ENCODE data around the gene SLC34A1. TPM values are rescaled to one million over a fixed set of nuclear protein-coding genes. Genes with fewer than 3 reads are reported as not detected.

SLC34A1 gene
- total and polyA plus RNA-seq, 2 donors (not counting 1 experiment from before 2014, with no cell fraction given) = 0.06 TPM; not detected in 1

- H3K4me2 ChIP-seq (replicated peaks; ENCODE audit: low read depth, low read length, poor library complexity, severe bottlenecking) = no peak overlapping the region
- no peaks in the 10 kb centered on the region for H3K9me3 ChIP-seq (ENCODE audit: control extremely low read depth in 1 of 3, control insufficient read depth in 2 of 3, insufficient read depth in 1 of 3, low read length in 2 of 3)
- H3K27me3 ChIP-seq (replicated peaks in 1 of 4; ENCODE audit: control extremely low read depth in 1 of 4, control insufficient read depth in 3 of 4, insufficient read depth in 4 of 4, low read length in 3 of 4) = no peaks in the 10 kb centered on the region
- WGBS (ENCODE audit: insufficient coverage) = 98% methylated on average over 4 of the region's 6 CpGs
- peaks cover 48% of the 10 kb centered on the region for H4K20me1 ChIP-seq (ENCODE audit: control insufficient read depth, insufficient read depth, low read length, poor library complexity, severe bottlenecking)
- H3K4me1 Mint-ChIP-seq = peaks cover 16% of the 10 kb centered on the region
- H3K27ac ChIP-seq (ENCODE audit: low read length in 2 of 2) = no peak overlapping the region
- ATAC-seq (ENCODE audit: low read depth) = no peak
- H3K36me3 ChIP-seq (replicated peaks in 1 of 2; ENCODE audit: control extremely low read depth in 1 of 2, control insufficient read depth in 1 of 2, extremely low read depth in 1 of 2, insufficient read depth in 2 of 2, low read length in 1 of 2) = peaks cover 2 to 40% of the 10 kb centered on the region in 2 experiments
- no peak overlapping the region for H3K9ac ChIP-seq (ENCODE audit: low read length)
- DNase-seq = no peak
- TF ChIP-seq EZH2 (IDR thresholded peaks at IDR 0.05; ENCODE audit: borderline replicate concordance, insufficient read depth, low read depth, low read length, poor library complexity, severe bottlenecking) = no peak
- TF ChIP-seq, protein P1, sequence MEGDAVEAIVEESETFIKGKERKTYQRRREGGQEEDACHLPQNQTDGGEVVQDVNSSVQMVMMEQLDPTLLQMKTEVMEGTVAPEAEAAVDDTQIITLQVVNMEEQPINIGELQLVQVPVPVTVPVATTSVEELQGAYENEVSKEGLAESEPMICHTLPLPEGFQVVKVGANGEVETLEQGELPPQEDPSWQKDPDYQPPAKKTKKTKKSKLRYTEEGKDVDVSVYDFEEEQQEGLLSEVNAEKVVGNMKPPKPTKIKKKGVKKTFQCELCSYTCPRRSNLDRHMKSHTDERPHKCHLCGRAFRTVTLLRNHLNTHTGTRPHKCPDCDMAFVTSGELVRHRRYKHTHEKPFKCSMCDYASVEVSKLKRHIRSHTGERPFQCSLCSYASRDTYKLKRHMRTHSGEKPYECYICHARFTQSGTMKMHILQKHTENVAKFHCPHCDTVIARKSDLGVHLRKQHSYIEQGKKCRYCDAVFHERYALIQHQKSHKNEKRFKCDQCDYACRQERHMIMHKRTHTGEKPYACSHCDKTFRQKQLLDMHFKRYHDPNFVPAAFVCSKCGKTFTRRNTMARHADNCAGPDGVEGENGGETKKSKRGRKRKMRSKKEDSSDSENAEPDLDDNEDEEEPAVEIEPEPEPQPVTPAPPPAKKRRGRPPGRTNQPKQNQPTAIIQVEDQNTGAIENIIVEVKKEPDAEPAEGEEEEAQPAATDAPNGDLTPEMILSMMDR (IDR thresholded peaks at IDR 0.05) = no peak
- H3K27ac Mint-ChIP-seq = no peak overlapping the region
- H3K27me3 Mint-ChIP-seq = no peaks in the 10 kb centered on the region
- intact Hi-C loops (cut with micrococcal nuclease) = no loop called here
- H3K79me2 ChIP-seq (ENCODE audit: control insufficient read depth, insufficient read depth, low read length) = peaks cover 94% of the 10 kb centered on the region
- H3K4me3 Mint-ChIP-seq = no peak overlapping the region
- ChIA-PET CTCF (interaction anchor here (0.7 kb wide), 1 partner anchor 256 kb away, joined by 4 read pairs; no protein-coding TSS in a partner anchor), POLR2A (interaction anchor here (0.7 kb wide), 1 partner anchor 119 kb away, joined by 7 read pairs; no protein-coding TSS in a partner anchor)
- no peak overlapping the region for H3K4me3 ChIP-seq (ENCODE audit: control extremely low read depth in 1 of 5, extremely low read depth in 1 of 5, insufficient read depth in 1 of 5, low read depth in 2 of 5, low read length in 4 of 5)
- no peak overlapping the region for H2AFZ ChIP-seq (ENCODE audit: insufficient read depth, low read depth, low read length, poor library complexity, severe bottlenecking)
- H3K9me3 Mint-ChIP-seq (ENCODE audit: insufficient read depth) = no peaks in the 10 kb centered on the region
- H3K4me1 ChIP-seq (ENCODE audit: control insufficient read depth in 2 of 2, insufficient read depth in 2 of 2, low read length in 2 of 2) = no peaks in the 10 kb centered on the region
Measured at GRCh38 chr5:177343777-177344176, 40.5 kb upstream of the SLC34A1 start.

DNA sequence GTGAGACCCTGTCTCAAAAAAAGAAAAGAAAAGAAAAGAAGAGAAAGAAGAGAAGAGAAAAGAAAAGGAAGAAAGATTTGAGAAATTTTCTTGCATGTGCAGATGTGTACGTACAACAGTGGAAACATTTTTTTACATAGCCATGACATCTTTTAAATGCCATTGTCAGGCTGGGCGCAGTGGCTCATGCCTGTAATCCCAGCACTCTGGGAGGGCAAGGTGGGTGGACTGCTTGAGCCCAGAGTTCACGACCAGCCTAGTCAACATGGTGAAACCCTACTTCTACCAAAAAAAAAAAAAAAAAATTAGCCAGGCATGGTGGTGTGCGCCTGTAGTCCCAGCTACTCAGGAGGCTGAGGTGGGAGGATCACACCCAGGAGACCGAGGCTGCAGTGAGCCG lies 39.3 kb upstream of the SLC34A1 start:
- ChIA-PET CTCF (interaction anchor here (0.6 kb wide), 1 partner anchor 78 kb away, joined by 3 read pairs; no protein-coding TSS in a partner anchor), POLR2A (no interaction called here)
- Histone ChIP-seq H3K4me2 (replicated peaks; ENCODE audit: low read depth, low read length, poor library complexity, severe bottlenecking) (no peak overlapping the region), H3K79me2 (ENCODE audit: control insufficient read depth, insufficient read depth, low read length) (peaks cover 94% of the 10 kb centered on the region), H3K27ac (ENCODE audit: low read length in 2 of 2) (no peak overlapping the region), H3K36me3 (replicated peaks in 1 of 2; ENCODE audit: control extremely low read depth in 1 of 2, control insufficient read depth in 1 of 2, extremely low read depth in 1 of 2, insufficient read depth in 2 of 2, low read length in 1 of 2) (peaks cover 2 to 38% of the 10 kb centered on the region in 2 experiments), H3K9ac (ENCODE audit: low read length) (no peak overlapping the region), H3K4me1 (ENCODE audit: control insufficient read depth in 2 of 2, insufficient read depth in 2 of 2, low read length in 2 of 2) (peaks cover 8 to 9% of the 10 kb centered on the region in 2 donors), H4K20me1 (ENCODE audit: control insufficient read depth, insufficient read depth, low read length, poor library complexity, severe bottlenecking) (peaks cover 49% of the 10 kb centered on the region), H3K9me3 (ENCODE audit: control extremely low read depth in 1 of 3, control insufficient read depth in 2 of 3, insufficient read depth in 1 of 3, low read length in 2 of 3) (no peaks in the 10 kb centered on the region), H2AFZ (ENCODE audit: insufficient read depth, low read depth, low read length, poor library complexity, severe bottlenecking) (no peak overlapping the region), H3K27me3 (replicated peaks in 1 of 4; ENCODE audit: control extremely low read depth in 1 of 4, control insufficient read depth in 3 of 4, insufficient read depth in 4 of 4, low read length in 3 of 4) (no peaks in the 10 kb centered on the region), H3K4me3 (ENCODE audit: control extremely low read depth in 1 of 5, extremely low read depth in 1 of 5, insufficient read depth in 1 of 5, low read depth in 2 of 5, low read length in 4 of 5) (no peak overlapping the region)
- TF ChIP-seq, protein P1 (IDR thresholded peaks at IDR 0.05) = no peak
- no peak for TF ChIP-seq EZH2 (IDR thresholded peaks at IDR 0.05; ENCODE audit: borderline replicate concordance, insufficient read depth, low read depth, low read length, poor library complexity, severe bottlenecking)
- no peaks in the 10 kb centered on the region for H3K27me3 Mint-ChIP-seq
- intact Hi-C loops (cut with micrococcal nuclease) = no loop called here
- peaks cover 25% of the 10 kb centered on the region for H3K4me1 Mint-ChIP-seq
- no peak for ATAC-seq (ENCODE audit: low read depth)
- no peak overlapping the region for H3K4me3 Mint-ChIP-seq
- no peaks in the 10 kb centered on the region for H3K9me3 Mint-ChIP-seq (ENCODE audit: insufficient read depth)
- WGBS (ENCODE audit: insufficient coverage) = no CpG with 5 or more reads among the region's 6 CpGs
- DNase-seq = no peak
- H3K27ac Mint-ChIP-seq = no peak overlapping the region
